K562 (cell line): ENCODE results near the gene TUBG2. TPM values are rescaled to one million over a fixed set of nuclear protein-coding genes. Genes with fewer than 3 reads are reported as not detected.
"Not testable (repeated sequence)": the region's sequence is repeated elsewhere in the genome, so short reads cannot be mapped to it uniquely, and the experiment has no call there.

Experiments
- ATAC-seq: fragments of 200-7000 bp; cut with Tn5 transposase; 3 replicates; pipeline ENCODE4 v1.9.1; 2020; ENCODE audit warnings: moderate library complexity
- BruUV-seq: library from RNA; stranded (reverse); fragments of 400-500 nt; replicated peaks from 2 replicates; lab custom pipeline; 2021; lab: Mats Ljungman, UMichigan
- CTCF ChIA-PET: fragments of 300-600 bp; formaldehyde crosslinking; extraction: SDS; loops from one replicate; lab custom pipeline; 2021; ENCODE audit warnings: low intra/inter-chr PET ratio; lab: Yijun Ruan, JAX
- POLR2A ChIA-PET: fragments of 300-600, 350-650 bp; sonication (Branson Sonifier 250); formaldehyde crosslinking; extraction: SDS; loops from one replicate; lab custom pipeline; 2021; ENCODE audit warnings: antibody characterized with exemption, inconsistent platforms; lab: Yijun Ruan, JAX
- DNase-seq, 4 experiments: peaks; one replicate each; pipeline versions ENCODE4 v3.0.0 to v3.0.0-alpha.2; 2011 to 2018; ENCODE audit warnings: low spot score in 3 of 4, mixed read lengths in 3 of 4; ENCODE audit errors: extremely low read depth in 1 of 4
- FAIRE-seq: peaks from 2 replicates; lab custom pipeline; 2011; peaks lifted over from hg19 to GRCh38; lab: Jason Lieb, UNC
- H2AFZ ChIP-seq: 2 replicates; pipeline ENCODE4 v1.6.0; 2011; ENCODE audit warnings: low read depth, low read length, control low read depth, inconsistent platforms
- H3K27ac ChIP-seq: fragments of 200-600 bp; 3 replicates; pipeline ENCODE4 v1.8.0; 2011; ENCODE audit warnings: low read depth, mild to moderate bottlenecking, control low read depth, inconsistent platforms, low read length, moderate library complexity, mixed read lengths; ENCODE audit errors: extremely low read depth
- H3K27me3 ChIP-seq, 2 experiments: fragments of 300-600 bp in 1 of 2; 2 replicates in 1 of 2; 3 replicates in 1 of 2; pipeline versions ENCODE4 v1.6.0 to v1.8.0; 2011; ENCODE audit warnings: inconsistent platforms in 2 of 2, low read length in 2 of 2, mild to moderate bottlenecking in 1 of 2, mixed read lengths in 1 of 2, moderate library complexity in 1 of 2; ENCODE audit not compliant: control insufficient read depth in 2 of 2, insufficient read depth in 2 of 2
- H3K36me3 ChIP-seq: fragments of 300-600 bp; 3 replicates; pipeline ENCODE4 v1.8.0; 2011; ENCODE audit warnings: mild to moderate bottlenecking, low read length, inconsistent platforms; ENCODE audit not compliant: control insufficient read depth, insufficient read depth
- H3K4me1 ChIP-seq, 2 experiments: fragments of 200-600 bp in 1 of 2; replicated peaks in 1 of 2; 2 replicates in 1 of 2; 3 replicates in 1 of 2; pipeline versions ENCODE4 v1.5.1 to v1.8.0; 2011; ENCODE audit warnings: inconsistent platforms in 2 of 2, low read length in 2 of 2, mild to moderate bottlenecking in 1 of 2, mixed read lengths in 1 of 2, moderate library complexity in 1 of 2; ENCODE audit not compliant: control insufficient read depth in 2 of 2, insufficient read depth in 2 of 2
- H3K4me2 ChIP-seq: 2 replicates; pipeline ENCODE4 v1.6.1; 2011; ENCODE audit warnings: low read length, control low read depth, inconsistent platforms, mixed read lengths; ENCODE audit not compliant: insufficient read depth
- H3K4me3 ChIP-seq: fragments of 200-600 bp; sonication (generic), shearing (Covaris generic); 2 replicates; pipeline ENCODE4 v1.5.1; 2016; ENCODE audit warnings: control low read depth, inconsistent platforms
- H3K79me2 ChIP-seq: fragments of 200-600 bp; 3 replicates; pipeline ENCODE4 v1.8.0; 2011; ENCODE audit warnings: low read length, inconsistent platforms; ENCODE audit not compliant: control insufficient read depth, insufficient read depth
- H3K9ac ChIP-seq, 2 experiments: 2 replicates each; pipeline versions ENCODE4 v1.6.0 to v1.6.1; 2011; ENCODE audit warnings: low read depth in 2 of 2, low read length in 2 of 2, control low read depth in 1 of 2, inconsistent platforms in 1 of 2, mild to moderate bottlenecking in 1 of 2, mixed read lengths in 1 of 2; ENCODE audit not compliant: insufficient read depth in 1 of 2
- H3K9me1 ChIP-seq: one replicate; pipeline ENCODE4 v1.6.0; 2011; ENCODE audit warnings: inconsistent platforms, mild to moderate bottlenecking, low read length, moderate library complexity; ENCODE audit not compliant: control insufficient read depth, insufficient read depth
- H3K9me3 ChIP-seq: replicated peaks from 2 replicates; pipeline ENCODE4 v1.5.1; 2011; ENCODE audit warnings: low read depth, low read length, inconsistent platforms; ENCODE audit not compliant: control insufficient read depth, insufficient read depth
- H4K20me1 ChIP-seq: replicated peaks from 2 replicates; pipeline ENCODE4 v1.6.1; 2011; ENCODE audit warnings: low read length, inconsistent platforms, mixed read lengths; ENCODE audit not compliant: control insufficient read depth, insufficient read depth
- HINFP ChIP-seq: fragments of 450-650 bp; conservative IDR thresholded peaks from 2 replicates; pipeline ENCODE4 v1.6.1; 2016; ENCODE audit warnings: missing genetic modification characterization, low read depth, mild to moderate bottlenecking, control low read depth, missing compliant biosample characterization
- ZNF146 ChIP-seq: IDR thresholded peaks from one replicate; pipeline ENCODE4 v1.6.1; 2018; ENCODE audit warnings: missing compliant biosample characterization; ENCODE audit not compliant: unreplicated experiment
- ZNF583 ChIP-seq: fragments of 250-450 bp; sonication (Bioruptor Pico); IDR thresholded peaks from 2 replicates; pipeline ENCODE4 v1.4.0; 2020
- ZNF644 ChIP-seq: fragments of 200-800 bp; sonication (Bioruptor generic); IDR thresholded peaks from 2 replicates; pipeline ENCODE4 v1.6.1; 2016; ENCODE audit warnings: low read depth, missing genetic modification characterization, missing compliant biosample characterization
- WGBS: fragments of 100-300 bp; shearing (Covaris generic); methylation state at CpG from one replicate; pipeline ENCODE4 v1.1.6; 2016; ENCODE audit warnings: low coverage, mixed read lengths; ENCODE audit not compliant: insufficient coverage; ENCODE audit errors: missing lambda C conversion rate; 5-methylcytosine and 5-hydroxymethylcytosine counted together
- in situ Hi-C: fragments of 300-500 bp; cut with MboI; formaldehyde crosslinking; loops from 4 replicates; pipeline ENCODE4 v1.15.0; 2018; ENCODE audit warnings: inconsistent platforms, mixed read lengths
- intact Hi-C: fragments of 100-400 bp; cut with micrococcal nuclease; formaldehyde crosslinking; loops from 2 replicates; pipeline ENCODE4 v1.14.2; 2022
- polyA plus RNA-seq, 8 experiments: library from polyadenylated mRNA; depleted of rRNA in 4 of 8; stranded (reverse) in 5 of 8; unstranded in 3 of 8; fragments of >200 nt; fragmentation: Nextera tagmentation in 2 of 8; fragmentation: Illumina TruSeq in 1 of 8; extraction: Ambion mirVana in 2 of 8; extraction: Trizol in 1 of 8; gene quantifications; 2 replicates each; pipeline versions ENCODE4 v1.2.1 to v1.2.3, GENCODE V29; 2011 to 2014; ENCODE audit warnings: inconsistent platforms in 1 of 8, missing spikeins in 1 of 8
- total RNA-seq, 7 experiments: library from RNA; depleted of rRNA in 6 of 7; stranded (reverse); fragments of >200 nt in 6 of 7; fragmentation: Illumina TruSeq in 2 of 7; extraction: Trizol in 2 of 7; gene quantifications; 2 replicates each; pipeline versions ENCODE4 v1.2.1 to v1.2.3, GENCODE V29; 2011 to 2021; ENCODE audit warnings: low replicate concordance in 1 of 7

TUBG2 gene
- total and polyA plus RNA-seq, 9 of the 15 experiments (the other 6 are each of a cell fraction or from before 2014, with no cell fraction given), result 0.09 to 0.80 (median 0.24) TPM; not detected in 2

- peak; percentile 88 for TF ChIP-seq ZNF146 (CRISPR knock-in tag)
- 0 out of 2 replicates have a peak, but pooled peaks have one; percentile 21 for TF ChIP-seq ZNF583 (CRISPR knock-in tag)
- peak; percentile 44; the same call in 1 of the 2 replicates for TF ChIP-seq HINFP
- TF ChIP-seq ZNF644 (tag), result no peak
- TF ChIP-seq, all 486 proteins: peak for 24
Measured at GRCh38 chr17:42657824-42658588, 1.1 kb upstream of the TUBG2 start (continued).

GRCh38 chr17:42659932-42660274, 819 bp downstream of the TUBG2 start:
- H2AFZ ChIP-seq, intact Hi-C loops, H3K36me3 ChIP-seq, CTCF ChIA-PET, DNase-seq, H3K27me3 ChIP-seq, H3K9ac ChIP-seq, H4K20me1 ChIP-seq, H3K79me2 ChIP-seq, BruUV-seq, H3K4me3 ChIP-seq, H3K27ac ChIP-seq, H3K4me2 ChIP-seq, H3K9me1 ChIP-seq, FAIRE-seq, in situ Hi-C loops, H3K9me3 ChIP-seq: not testable (repeated sequence)
- no CpG with 5 or more reads among the region's 14 CpGs for WGBS
- peak; percentile 59 for ATAC-seq
- POLR2A ChIA-PET, result interaction anchor here (1.1 kb wide), 1 partner anchor 17 kb away, joined by 4 read pairs; the partner anchor contains the start of gene PLEKHH3
- H3K4me1 ChIP-seq, result peaks cover 14 to 18% of the 10 kb centered on the region in 2 experiments
